ENCODE measurements around the gene CNPY4.
"Not testable (repeated sequence)": the region's sequence is repeated elsewhere in the genome, so short reads cannot be mapped to it uniquely, and the experiment has no call there.

Gene CNPY4

GRCh38 chr7:100130608-100131453, 11.4 kb downstream of the CNPY4 start:
- peak; percentile 84 for DNase-seq (ENCODE audit: low spot score)
- in situ Hi-C loops (cut with MboI; ENCODE audit: low sequenced_read_pairs, unreplicated experiment), result loop anchor here (10.0 kb wide), 1 partner anchor 274 kb away; no protein-coding TSS in a partner anchor

DNA sequence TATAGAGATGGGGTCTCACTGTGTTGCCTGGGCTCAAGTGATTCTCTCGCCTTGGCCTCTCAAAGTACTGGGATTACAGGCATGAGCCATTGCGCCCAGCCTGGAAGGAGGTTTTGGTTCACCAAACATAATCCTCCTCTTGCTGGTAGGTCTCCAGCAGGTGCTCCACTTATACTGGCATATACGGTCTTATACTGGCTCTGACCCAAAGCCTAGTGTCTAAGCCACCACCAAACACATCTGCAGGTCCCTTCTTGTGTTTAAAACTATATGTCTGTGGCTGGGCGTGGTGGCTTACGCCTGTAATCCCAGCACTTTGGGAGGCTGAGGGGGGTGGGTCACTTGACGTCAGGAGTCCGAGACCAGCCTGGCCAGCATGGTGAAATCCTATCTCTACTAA, 12.7 kb downstream of the CNPY4 start:
- no peak for TF ChIP-seq CTCF (IDR thresholded peaks at IDR 0.05; ENCODE audit: borderline replicate concordance, control extremely low read depth, extremely low read depth, insufficient read depth, missing control alignments)
- in situ Hi-C loops (cut with MboI; ENCODE audit: low sequenced_read_pairs, unreplicated experiment), result loop anchor here (10.0 kb wide), 1 partner anchor 273 kb away; no protein-coding TSS in a partner anchor
- DNase-seq (ENCODE audit: low spot score), result no peak

More at GRCh38 chr7:100130608-100131453, 11.4 kb downstream of the CNPY4 start:
- TF ChIP-seq CTCF (IDR thresholded peaks at IDR 0.05; ENCODE audit: borderline replicate concordance, control extremely low read depth, extremely low read depth, insufficient read depth, missing control alignments), result peak; percentile 98

GRCh38 chr7:100132697-100133151, 13.3 kb downstream of the CNPY4 start:
- in situ Hi-C loops (cut with MboI; ENCODE audit: low sequenced_read_pairs, unreplicated experiment), result loop anchor here (10.0 kb wide), 1 partner anchor 272 kb away; no protein-coding TSS in a partner anchor
- TF ChIP-seq CTCF (IDR thresholded peaks at IDR 0.05; ENCODE audit: borderline replicate concordance, control extremely low read depth, extremely low read depth, insufficient read depth, missing control alignments), result peak; percentile 84
- DNase-seq (ENCODE audit: low spot score), result peak; percentile 83

DNA sequence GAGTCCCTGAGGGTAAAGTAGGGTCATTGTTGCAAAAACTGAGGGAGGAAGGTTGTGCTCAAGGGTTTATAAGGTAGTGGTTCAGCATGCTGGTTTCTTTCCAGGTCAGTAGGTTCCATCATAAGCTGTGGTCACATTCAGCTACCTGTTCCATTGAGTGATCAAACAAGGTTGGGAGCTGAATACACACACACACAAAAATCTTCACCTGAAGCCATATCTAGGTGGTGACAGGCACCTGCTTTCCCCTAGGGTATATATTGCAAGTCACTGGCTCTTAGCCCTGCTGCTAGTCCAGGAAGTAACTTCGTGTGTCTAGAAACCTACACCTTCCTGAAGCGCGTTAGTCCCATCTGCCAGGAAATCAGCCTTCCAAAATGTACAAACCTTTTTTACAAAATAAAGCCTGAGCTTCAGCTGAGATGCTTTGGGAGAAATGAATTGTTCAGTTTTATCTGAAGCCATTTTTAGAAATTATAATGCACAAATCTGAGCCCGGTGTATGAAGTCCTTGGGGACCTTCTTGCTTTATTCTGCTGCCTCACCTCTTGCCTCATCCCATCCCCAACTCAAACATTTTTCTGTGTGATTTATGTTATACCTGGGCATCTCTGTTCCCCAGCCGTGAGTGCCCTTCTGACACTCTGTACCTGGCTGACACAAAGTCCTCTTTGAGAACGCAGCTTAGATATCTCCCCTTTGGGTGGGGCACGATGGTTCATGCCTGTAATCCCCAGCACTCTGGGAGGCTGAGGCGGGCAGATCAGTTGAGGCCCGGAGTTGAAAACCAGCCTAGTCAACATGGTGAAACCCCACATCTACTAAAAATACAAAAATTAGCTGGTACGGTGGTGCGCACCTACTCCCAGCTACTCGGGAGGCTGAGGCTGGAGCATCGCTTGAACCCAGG, 18.7 kb downstream of the CNPY4 start:
- no peak for DNase-seq (ENCODE audit: low spot score)
- in situ Hi-C loops (cut with MboI; ENCODE audit: low sequenced_read_pairs, unreplicated experiment), result loop anchor here (10.0 kb wide), 1 partner anchor 267 kb away; no protein-coding TSS in a partner anchor
- TF ChIP-seq CTCF (IDR thresholded peaks at IDR 0.05; ENCODE audit: borderline replicate concordance, control extremely low read depth, extremely low read depth, insufficient read depth, missing control alignments), result no peak

- no peak for DNase-seq (ENCODE audit: low spot score)
- in situ Hi-C loops (cut with MboI; ENCODE audit: low sequenced_read_pairs, unreplicated experiment), result no loop called here
- TF ChIP-seq CTCF (IDR thresholded peaks at IDR 0.05; ENCODE audit: borderline replicate concordance, control extremely low read depth, extremely low read depth, insufficient read depth, missing control alignments), result no peak
These were observed 22.1 kb downstream of the CNPY4 start for GRCh38 chr7:100141555-100141949.

DNA sequence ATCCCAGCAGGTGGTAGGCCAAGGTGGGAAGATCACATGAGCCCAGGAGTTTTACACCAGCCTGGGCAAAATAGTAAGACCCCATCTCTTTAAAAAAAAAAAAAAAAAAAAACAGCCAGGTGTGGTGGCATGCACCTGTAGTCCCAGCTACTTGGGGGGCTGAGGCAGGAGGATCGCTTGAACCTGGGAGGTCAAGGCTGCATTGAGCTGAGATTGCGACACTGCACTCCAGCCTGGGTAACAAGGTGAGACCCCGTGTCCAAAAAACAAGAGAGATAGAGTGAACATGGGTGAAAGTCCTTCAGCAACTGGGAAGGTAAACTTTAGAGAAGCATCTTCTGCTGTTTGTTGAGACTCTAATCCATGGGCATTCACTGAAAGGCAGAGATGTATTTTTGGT, 23.0 kb downstream of the CNPY4 start:
- DNase-seq (ENCODE audit: low spot score), result no peak
- in situ Hi-C loops (cut with MboI; ENCODE audit: low sequenced_read_pairs, unreplicated experiment), result no loop called here
- TF ChIP-seq CTCF (IDR thresholded peaks at IDR 0.05; ENCODE audit: borderline replicate concordance, control extremely low read depth, extremely low read depth, insufficient read depth, missing control alignments), result no peak

- DNase-seq (ENCODE audit: low spot score); in situ Hi-C loops (cut with MboI; ENCODE audit: low sequenced_read_pairs, unreplicated experiment): not testable (repeated sequence)
These were observed 26.9 kb downstream of the CNPY4 start for GRCh38 chr7:100146350-100146749.

Measured in GM13976 (cell line).